Measurements from ENCODE around the gene LAD1.
A peak's percentile ranks its signal among the peaks of the same experiment; 100 is the strongest.

The LAD1 gene

GRCh38 chr1:201399018-201399351 is at the start of gene LAD1:
LAD1 (minus strand) TSS chr1:201399324; CDS start chr1:201399306, 18 bp downstream.
- no peak for DNase-seq

GRCh38 chr1:201447903-201448871 is 49.1 kb upstream of the LAD1 start:
- peak; percentile 44 for DNase-seq

GRCh38 chr1:201445310-201445709 is 46.2 kb upstream of the LAD1 start:
- no peak for DNase-seq

GRCh38 chr1:201444792-201445191 is 45.7 kb upstream of the LAD1 start:
- no peak for DNase-seq

- no peak for DNase-seq
Measured at GRCh38 chr1:201443747-201444146, 44.6 kb upstream of the LAD1 start.

- DNase-seq: no peak
Measured at GRCh38 chr1:201436969-201437368, 37.8 kb upstream of the LAD1 start.

GRCh38 chr1:201436393-201436792 is 37.3 kb upstream of the LAD1 start:
- no peak for DNase-seq

- DNase-seq: no peak
Measured at GRCh38 chr1:201434266-201434665, 35.1 kb upstream of the LAD1 start.

- no peak for DNase-seq
Measured at GRCh38 chr1:201433609-201434008, 34.5 kb upstream of the LAD1 start.

GRCh38 chr1:201430776-201431175 is 31.7 kb upstream of the LAD1 start:
- DNase-seq: no peak

- DNase-seq: no peak
Measured at GRCh38 chr1:201429736-201430501, 30.8 kb upstream of the LAD1 start.

- DNase-seq: no peak
Measured at GRCh38 chr1:201427963-201428362, 28.8 kb upstream of the LAD1 start.

- no peak for DNase-seq
Measured at GRCh38 chr1:201426479-201427310, 27.6 kb upstream of the LAD1 start.

GRCh38 chr1:201424146-201424545 is 25.0 kb upstream of the LAD1 start:
- no peak for DNase-seq

- DNase-seq: no peak
Measured at GRCh38 chr1:201423655-201424054, 24.5 kb upstream of the LAD1 start.

- DNase-seq: no peak
Measured at GRCh38 chr1:201422436-201423030, 23.4 kb upstream of the LAD1 start.

GRCh38 chr1:201422026-201422425 is 22.9 kb upstream of the LAD1 start:
- DNase-seq: no peak

GRCh38 chr1:201421041-201421440 is 21.9 kb upstream of the LAD1 start:
- no peak for DNase-seq

GRCh38 chr1:201420608-201421002 is 21.5 kb upstream of the LAD1 start:
- no peak for DNase-seq

- no peak for DNase-seq
Measured at GRCh38 chr1:201419746-201420607, 20.9 kb upstream of the LAD1 start.

GRCh38 chr1:201419256-201419655 is 20.1 kb upstream of the LAD1 start:
- no peak for DNase-seq

- DNase-seq: no peak
Measured at GRCh38 chr1:201418461-201418860, 19.3 kb upstream of the LAD1 start.
